ENCODE measurements around the gene MAGEB16.

The MAGEB16 gene

GRCh38 chrX:35798042-35798441, at the start of gene MAGEB16:
Gene MAGEB16, plus strand, starts transcription at chrX:35798342. Its CDS starts 3,855 bp downstream, at chrX:35802197.
- Histone ChIP-seq H3K27ac (ENCODE audit: low read depth in 2 of 2, low read length in 2 of 2) (no peak within 1 kb of the TSS), H3K4me3 (ENCODE audit: low read length in 2 of 2) (no peak within 1 kb of the TSS), H3K36me3 (ENCODE audit: control insufficient read depth in 2 of 2, insufficient read depth in 2 of 2, low read length in 2 of 2) (no peaks in the 10 kb centered on the region), H3K9me3 (ENCODE audit: control insufficient read depth in 2 of 2, low read length in 2 of 2) (no peaks in the 10 kb centered on the region), H3K4me1 (ENCODE audit: control insufficient read depth in 2 of 2, insufficient read depth in 2 of 2, low read length in 2 of 2) (no peaks in the 10 kb centered on the region), H3K9ac (ENCODE audit: low read depth in 1 of 2, low read length in 2 of 2) (no peak within 1 kb of the TSS), H3K27me3 (ENCODE audit: control insufficient read depth in 2 of 2, insufficient read depth in 2 of 2, low read length in 2 of 2) (no peaks in the 10 kb centered on the region)

- no peaks in the 10 kb centered on the region for H3K27me3 ChIP-seq (ENCODE audit: control insufficient read depth in 2 of 2, insufficient read depth in 2 of 2, low read length in 2 of 2)
- H3K9me3 ChIP-seq (ENCODE audit: control insufficient read depth in 2 of 2, low read length in 2 of 2): no peaks in the 10 kb centered on the region
- no peak overlapping the region for H3K4me3 ChIP-seq (ENCODE audit: low read length in 2 of 2)
- no peak overlapping the region for H3K9ac ChIP-seq (ENCODE audit: low read depth in 1 of 2, low read length in 2 of 2)
- no peaks in the 10 kb centered on the region for H3K4me1 ChIP-seq (ENCODE audit: control insufficient read depth in 2 of 2, insufficient read depth in 2 of 2, low read length in 2 of 2)
- no peak overlapping the region for H3K27ac ChIP-seq (ENCODE audit: low read depth in 2 of 2, low read length in 2 of 2)
- no peaks in the 10 kb centered on the region for H3K36me3 ChIP-seq (ENCODE audit: control insufficient read depth in 2 of 2, insufficient read depth in 2 of 2, low read length in 2 of 2)
Observed at GRCh38 chrX:35773958-35774564, 24.1 kb upstream of the MAGEB16 start.

GRCh38 chrX:35785075-35785474, 13.1 kb upstream of the MAGEB16 start:
- Histone ChIP-seq H3K36me3 (ENCODE audit: control insufficient read depth in 2 of 2, insufficient read depth in 2 of 2, low read length in 2 of 2) (no peaks in the 10 kb centered on the region), H3K27me3 (ENCODE audit: control insufficient read depth in 2 of 2, insufficient read depth in 2 of 2, low read length in 2 of 2) (no peaks in the 10 kb centered on the region), H3K4me1 (ENCODE audit: control insufficient read depth in 2 of 2, insufficient read depth in 2 of 2, low read length in 2 of 2) (no peaks in the 10 kb centered on the region), H3K4me3 (ENCODE audit: low read length in 2 of 2) (no peak overlapping the region), H3K27ac (ENCODE audit: low read depth in 2 of 2, low read length in 2 of 2) (no peak overlapping the region), H3K9ac (ENCODE audit: low read depth in 1 of 2, low read length in 2 of 2) (no peak overlapping the region), H3K9me3 (ENCODE audit: control insufficient read depth in 2 of 2, low read length in 2 of 2) (no peaks in the 10 kb centered on the region)

GRCh38 chrX:35786271-35786670, 11.9 kb upstream of the MAGEB16 start:
- Histone ChIP-seq H3K4me3 (ENCODE audit: low read length in 2 of 2) (no peak overlapping the region), H3K27ac (ENCODE audit: low read depth in 2 of 2, low read length in 2 of 2) (no peak overlapping the region), H3K27me3 (ENCODE audit: control insufficient read depth in 2 of 2, insufficient read depth in 2 of 2, low read length in 2 of 2) (no peaks in the 10 kb centered on the region), H3K9me3 (ENCODE audit: control insufficient read depth in 2 of 2, low read length in 2 of 2) (no peaks in the 10 kb centered on the region), H3K9ac (ENCODE audit: low read depth in 1 of 2, low read length in 2 of 2) (no peak overlapping the region), H3K36me3 (ENCODE audit: control insufficient read depth in 2 of 2, insufficient read depth in 2 of 2, low read length in 2 of 2) (no peaks in the 10 kb centered on the region), H3K4me1 (ENCODE audit: control insufficient read depth in 2 of 2, insufficient read depth in 2 of 2, low read length in 2 of 2) (no peaks in the 10 kb centered on the region)

- Histone ChIP-seq H3K27ac (ENCODE audit: low read depth in 2 of 2, low read length in 2 of 2) (no peak overlapping the region), H3K36me3 (ENCODE audit: control insufficient read depth in 2 of 2, insufficient read depth in 2 of 2, low read length in 2 of 2) (no peaks in the 10 kb centered on the region), H3K9ac (ENCODE audit: low read depth in 1 of 2, low read length in 2 of 2) (no peak overlapping the region), H3K9me3 (ENCODE audit: control insufficient read depth in 2 of 2, low read length in 2 of 2) (no peaks in the 10 kb centered on the region), H3K4me1 (ENCODE audit: control insufficient read depth in 2 of 2, insufficient read depth in 2 of 2, low read length in 2 of 2) (no peaks in the 10 kb centered on the region), H3K27me3 (ENCODE audit: control insufficient read depth in 2 of 2, insufficient read depth in 2 of 2, low read length in 2 of 2) (no peaks in the 10 kb centered on the region), H3K4me3 (ENCODE audit: low read length in 2 of 2) (no peak overlapping the region)
Observed at GRCh38 chrX:35787867-35788266, 10.3 kb upstream of the MAGEB16 start.

GRCh38 chrX:35800474-35800873, 2.3 kb downstream of the MAGEB16 start:
- Histone ChIP-seq H3K36me3 (ENCODE audit: control insufficient read depth in 2 of 2, insufficient read depth in 2 of 2, low read length in 2 of 2) (no peaks in the 10 kb centered on the region), H3K4me1 (ENCODE audit: control insufficient read depth in 2 of 2, insufficient read depth in 2 of 2, low read length in 2 of 2) (no peaks in the 10 kb centered on the region), H3K27me3 (ENCODE audit: control insufficient read depth in 2 of 2, insufficient read depth in 2 of 2, low read length in 2 of 2) (no peaks in the 10 kb centered on the region), H3K9me3 (ENCODE audit: control insufficient read depth in 2 of 2, low read length in 2 of 2) (no peaks in the 10 kb centered on the region), H3K27ac (ENCODE audit: low read depth in 2 of 2, low read length in 2 of 2) (no peak overlapping the region), H3K9ac (ENCODE audit: low read depth in 1 of 2, low read length in 2 of 2) (no peak overlapping the region), H3K4me3 (ENCODE audit: low read length in 2 of 2) (no peak overlapping the region)

GRCh38 chrX:35809781-35810180, 11.6 kb downstream of the MAGEB16 start:
- H3K9ac ChIP-seq (ENCODE audit: low read depth in 1 of 2, low read length in 2 of 2): no peak overlapping the region
- H3K27ac ChIP-seq (ENCODE audit: low read depth in 2 of 2, low read length in 2 of 2): no peak overlapping the region
- no peaks in the 10 kb centered on the region for H3K9me3 ChIP-seq (ENCODE audit: control insufficient read depth in 2 of 2, low read length in 2 of 2)
- H3K4me1 ChIP-seq (ENCODE audit: control insufficient read depth in 2 of 2, insufficient read depth in 2 of 2, low read length in 2 of 2): no peaks in the 10 kb centered on the region
- H3K4me3 ChIP-seq (ENCODE audit: low read length in 2 of 2): no peak overlapping the region
- no peaks in the 10 kb centered on the region for H3K27me3 ChIP-seq (ENCODE audit: control insufficient read depth in 2 of 2, insufficient read depth in 2 of 2, low read length in 2 of 2)
- no peaks in the 10 kb centered on the region for H3K36me3 ChIP-seq (ENCODE audit: control insufficient read depth in 2 of 2, insufficient read depth in 2 of 2, low read length in 2 of 2)

GRCh38 chrX:35819241-35819640, 21.1 kb downstream of the MAGEB16 start:
- Histone ChIP-seq H3K27ac (ENCODE audit: low read depth in 2 of 2, low read length in 2 of 2) (no peak overlapping the region), H3K27me3 (ENCODE audit: control insufficient read depth in 2 of 2, insufficient read depth in 2 of 2, low read length in 2 of 2) (no peaks in the 10 kb centered on the region), H3K4me3 (ENCODE audit: low read length in 2 of 2) (no peak overlapping the region), H3K36me3 (ENCODE audit: control insufficient read depth in 2 of 2, insufficient read depth in 2 of 2, low read length in 2 of 2) (no peaks in the 10 kb centered on the region), H3K9ac (ENCODE audit: low read depth in 1 of 2, low read length in 2 of 2) (no peak overlapping the region), H3K4me1 (ENCODE audit: control insufficient read depth in 2 of 2, insufficient read depth in 2 of 2, low read length in 2 of 2) (no peaks in the 10 kb centered on the region), H3K9me3 (ENCODE audit: control insufficient read depth in 2 of 2, low read length in 2 of 2) (no peaks in the 10 kb centered on the region)

- H3K36me3 ChIP-seq (ENCODE audit: control insufficient read depth in 2 of 2, insufficient read depth in 2 of 2, low read length in 2 of 2): no peaks in the 10 kb centered on the region
- H3K27me3 ChIP-seq (ENCODE audit: control insufficient read depth in 2 of 2, insufficient read depth in 2 of 2, low read length in 2 of 2): no peaks in the 10 kb centered on the region
- no peak overlapping the region for H3K27ac ChIP-seq (ENCODE audit: low read depth in 2 of 2, low read length in 2 of 2)
- H3K9ac ChIP-seq (ENCODE audit: low read depth in 1 of 2, low read length in 2 of 2): no peak overlapping the region
- no peaks in the 10 kb centered on the region for H3K4me1 ChIP-seq (ENCODE audit: control insufficient read depth in 2 of 2, insufficient read depth in 2 of 2, low read length in 2 of 2)
- no peak overlapping the region for H3K4me3 ChIP-seq (ENCODE audit: low read length in 2 of 2)
- H3K9me3 ChIP-seq (ENCODE audit: control insufficient read depth in 2 of 2, low read length in 2 of 2): no peaks in the 10 kb centered on the region
Observed at GRCh38 chrX:35826503-35826902, 28.4 kb downstream of the MAGEB16 start.

GRCh38 chrX:35829501-35829900, 31.4 kb downstream of the MAGEB16 start:
- no peaks in the 10 kb centered on the region for H3K9me3 ChIP-seq (ENCODE audit: control insufficient read depth in 2 of 2, low read length in 2 of 2)
- no peak overlapping the region for H3K4me3 ChIP-seq (ENCODE audit: low read length in 2 of 2)
- H3K9ac ChIP-seq (ENCODE audit: low read depth in 1 of 2, low read length in 2 of 2): no peak overlapping the region
- no peaks in the 10 kb centered on the region for H3K4me1 ChIP-seq (ENCODE audit: control insufficient read depth in 2 of 2, insufficient read depth in 2 of 2, low read length in 2 of 2)
- no peak overlapping the region for H3K27ac ChIP-seq (ENCODE audit: low read depth in 2 of 2, low read length in 2 of 2)
- no peaks in the 10 kb centered on the region for H3K36me3 ChIP-seq (ENCODE audit: control insufficient read depth in 2 of 2, insufficient read depth in 2 of 2, low read length in 2 of 2)
- no peaks in the 10 kb centered on the region for H3K27me3 ChIP-seq (ENCODE audit: control insufficient read depth in 2 of 2, insufficient read depth in 2 of 2, low read length in 2 of 2)

GRCh38 chrX:35841872-35842271, 43.7 kb downstream of the MAGEB16 start:
- no peaks in the 10 kb centered on the region for H3K36me3 ChIP-seq (ENCODE audit: control insufficient read depth in 2 of 2, insufficient read depth in 2 of 2, low read length in 2 of 2)
- H3K27ac ChIP-seq (ENCODE audit: low read depth in 2 of 2, low read length in 2 of 2): no peak overlapping the region
- no peak overlapping the region for H3K4me3 ChIP-seq (ENCODE audit: low read length in 2 of 2)
- no peaks in the 10 kb centered on the region for H3K27me3 ChIP-seq (ENCODE audit: control insufficient read depth in 2 of 2, insufficient read depth in 2 of 2, low read length in 2 of 2)
- H3K9ac ChIP-seq (ENCODE audit: low read depth in 1 of 2, low read length in 2 of 2): no peak overlapping the region
- no peaks in the 10 kb centered on the region for H3K9me3 ChIP-seq (ENCODE audit: control insufficient read depth in 2 of 2, low read length in 2 of 2)
- no peaks in the 10 kb centered on the region for H3K4me1 ChIP-seq (ENCODE audit: control insufficient read depth in 2 of 2, insufficient read depth in 2 of 2, low read length in 2 of 2)

Measured in mucosa of rectum (tissue), 2 donors.